Activated CD4-positive, alpha-beta memory T cell treated with anti-CD3 and anti-CD28 coated beads for 36 hours (primary cell): Measurements from ENCODE around the gene CASP7. TPM values are rescaled to one million over a fixed set of nuclear protein-coding genes. Genes with fewer than 3 reads are reported as not detected.

Experiments
- CTCF ChIA-PET: fragments of 350-600 bp; sonication (Branson Sonifier 250); formaldehyde crosslinking; loops from one replicate; lab custom pipeline; 2021; ENCODE audit warnings: antibody characterized with exemption, inconsistent platforms; lab: Charles Lee
- POLR2A ChIA-PET: fragments of 350-600 bp; sonication (Branson Sonifier 250); formaldehyde crosslinking; loops from one replicate; lab custom pipeline; 2021; ENCODE audit warnings: antibody characterized with exemption; lab: Charles Lee
- DNase-seq: peaks from one replicate; pipeline ENCODE4 v3.0.0-alpha.2; 2020
- H3K27ac Mint-ChIP-seq: one replicate; pipeline ENCODE4 v1.8.0; 2021; ENCODE audit warnings: mixed read lengths
- H3K27me3 Mint-ChIP-seq: one replicate; pipeline ENCODE4 v1.8.0; 2021; ENCODE audit warnings: mixed read lengths
- H3K36me3 Mint-ChIP-seq: one replicate; pipeline ENCODE4 v1.8.0; 2021; ENCODE audit warnings: mixed read lengths
- H3K4me1 Mint-ChIP-seq: one replicate; pipeline ENCODE4 v1.8.0; 2021; ENCODE audit warnings: low read depth, mixed read lengths
- H3K4me3 Mint-ChIP-seq: one replicate; pipeline ENCODE4 v1.8.0; 2021; ENCODE audit warnings: mild to moderate bottlenecking, mixed read lengths
- H3K9me3 Mint-ChIP-seq: one replicate; pipeline ENCODE4 v1.8.0; 2021; ENCODE audit warnings: mixed read lengths
- intact Hi-C: fragments of 100-400 bp; cut with micrococcal nuclease; formaldehyde crosslinking; loops from one replicate; pipeline ENCODE4 v1.15.1; 2023
- total RNA-seq, 2 experiments: library from RNA; stranded (reverse); gene quantifications; one replicate each; pipeline ENCODE4 v1.2.3, GENCODE V29; 2021

The CASP7 gene
- 10 to 100 TPM; 12.2 to 13.3 TPM for total RNA-seq

GRCh38 chr10:113679463-113680189 is at the start of gene CASP7:
TSS of gene CASP7 (plus strand) at chr10:113679912. CDS start at chr10:113697494, 17,582 bp downstream.
- CTCF ChIA-PET, result interaction anchor here (0.6 to 1.4 kb wide), 12 partner anchors 9 to 423 kb away, joined by 3 to 8 read pairs (median 3); no protein-coding TSS in a partner anchor
- POLR2A ChIA-PET, result interaction anchor here (1.6 kb wide), 1 partner anchor 26 kb away, joined by 4 read pairs; no protein-coding TSS in a partner anchor
- peaks cover 18% of the 10 kb centered on the region for H3K36me3 Mint-ChIP-seq
- H3K27me3 Mint-ChIP-seq, result no peaks in the 10 kb centered on the region
- H3K27ac Mint-ChIP-seq, result peak within 1 kb of the TSS; percentile 78
- intact Hi-C loops, result loop anchor here (1.0 to 10.0 kb wide), 9 partner anchors 172 to 1295 kb away; partner anchors contain the start of genes FHIP2A and TCF7L2
- H3K4me3 Mint-ChIP-seq, result peak within 1 kb of the TSS; percentile 84
- H3K9me3 Mint-ChIP-seq, result peaks cover 11% of the 10 kb centered on the region
- peaks cover 42% of the 10 kb centered on the region for H3K4me1 Mint-ChIP-seq
- DNase-seq, result peak; percentile 86

GRCh38 chr10:113630929-113631533 is 48.7 kb upstream of the CASP7 start:
- intact Hi-C loops, result no loop called here
- ChIA-PET POLR2A (no interaction called here), CTCF (no interaction called here)
- H3K4me1 Mint-ChIP-seq, result no peaks in the 10 kb centered on the region
- no peaks in the 10 kb centered on the region for H3K36me3 Mint-ChIP-seq
- peaks cover 11% of the 10 kb centered on the region for H3K27me3 Mint-ChIP-seq
- DNase-seq, result no peak
- no peak overlapping the region for H3K27ac Mint-ChIP-seq
- no peak overlapping the region for H3K4me3 Mint-ChIP-seq
- peaks cover 3% of the 10 kb centered on the region for H3K9me3 Mint-ChIP-seq

DNA sequence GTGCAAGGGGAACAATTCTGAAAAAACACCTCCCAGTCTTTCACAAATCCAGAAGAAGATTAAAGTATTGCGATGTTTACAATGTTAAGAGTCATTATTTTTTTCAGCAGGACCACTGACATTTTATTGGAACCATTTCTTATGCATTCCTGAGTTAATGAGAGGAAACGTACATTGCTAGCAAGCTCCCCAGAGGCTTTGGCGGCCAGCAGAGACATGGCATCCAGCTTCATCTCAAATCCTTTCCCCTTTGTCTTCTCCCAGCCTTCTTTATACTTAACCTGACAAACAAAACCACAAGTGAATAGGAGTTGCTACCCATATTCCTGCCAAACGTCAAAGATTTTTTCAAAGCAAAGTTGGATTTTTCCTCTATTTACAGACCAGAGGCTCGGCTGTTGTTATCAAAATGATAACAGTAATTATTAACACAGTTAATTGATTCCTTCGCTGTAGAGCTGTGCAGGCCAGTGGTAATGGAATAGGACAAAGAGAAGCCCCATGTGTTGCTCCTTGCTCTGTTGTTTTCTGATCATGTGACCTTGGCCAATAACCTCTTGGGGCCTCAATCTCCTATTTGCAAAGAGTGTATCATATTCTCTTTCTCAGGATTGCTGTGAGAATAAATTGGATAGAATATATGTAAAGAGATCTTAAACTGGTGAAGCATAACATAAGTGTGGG is 47.9 kb upstream of the CASP7 start:
- ChIA-PET POLR2A (no interaction called here), CTCF (no interaction called here)
- Mint-ChIP-seq H3K4me3 (no peak overlapping the region), H3K27ac (no peak overlapping the region), H3K4me1 (no peaks in the 10 kb centered on the region), H3K27me3 (peaks cover 13% of the 10 kb centered on the region), H3K36me3 (no peaks in the 10 kb centered on the region), H3K9me3 (peaks cover 3% of the 10 kb centered on the region)
- DNase-seq, result no peak
- intact Hi-C loops, result no loop called here

DNA sequence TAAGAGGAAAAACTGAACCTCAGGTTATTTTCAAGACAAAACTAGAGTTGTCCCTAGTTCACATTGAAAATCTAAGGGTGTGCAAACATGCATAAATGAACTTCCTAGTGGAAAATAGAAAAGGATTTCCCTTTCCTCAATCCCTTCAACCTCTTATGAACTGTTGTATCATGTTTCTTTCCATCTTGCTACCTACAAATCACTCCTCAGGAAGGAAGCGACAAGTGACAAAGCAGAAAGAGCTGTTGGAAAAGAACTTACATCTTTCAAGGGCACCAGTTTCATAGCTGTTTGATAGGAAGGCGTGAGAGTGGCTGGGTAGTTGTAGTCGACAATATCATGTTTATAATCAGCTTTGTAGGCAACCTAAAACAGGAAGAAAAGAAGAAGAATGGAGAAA is 39.7 kb upstream of the CASP7 start:
- no peak for DNase-seq
- intact Hi-C loops, result no loop called here
- H3K4me1 Mint-ChIP-seq, result peaks cover 4% of the 10 kb centered on the region
- no peaks in the 10 kb centered on the region for H3K36me3 Mint-ChIP-seq
- H3K27ac Mint-ChIP-seq, result no peak overlapping the region
- H3K27me3 Mint-ChIP-seq, result peaks cover 39% of the 10 kb centered on the region
- H3K9me3 Mint-ChIP-seq, result no peaks in the 10 kb centered on the region
- POLR2A ChIA-PET, result no interaction called here
- H3K4me3 Mint-ChIP-seq, result no peak overlapping the region
- CTCF ChIA-PET, result no interaction called here

GRCh38 chr10:113641702-113642101 is 38.0 kb upstream of the CASP7 start:
- H3K4me1 Mint-ChIP-seq, result peaks cover 4% of the 10 kb centered on the region
- no peaks in the 10 kb centered on the region for H3K36me3 Mint-ChIP-seq
- intact Hi-C loops, result no loop called here
- ChIA-PET POLR2A (no interaction called here), CTCF (no interaction called here)
- H3K27ac Mint-ChIP-seq, result no peak overlapping the region
- no peak for DNase-seq
- no peak overlapping the region for H3K4me3 Mint-ChIP-seq
- peaks cover 33% of the 10 kb centered on the region for H3K27me3 Mint-ChIP-seq
- H3K9me3 Mint-ChIP-seq, result no peaks in the 10 kb centered on the region

DNA sequence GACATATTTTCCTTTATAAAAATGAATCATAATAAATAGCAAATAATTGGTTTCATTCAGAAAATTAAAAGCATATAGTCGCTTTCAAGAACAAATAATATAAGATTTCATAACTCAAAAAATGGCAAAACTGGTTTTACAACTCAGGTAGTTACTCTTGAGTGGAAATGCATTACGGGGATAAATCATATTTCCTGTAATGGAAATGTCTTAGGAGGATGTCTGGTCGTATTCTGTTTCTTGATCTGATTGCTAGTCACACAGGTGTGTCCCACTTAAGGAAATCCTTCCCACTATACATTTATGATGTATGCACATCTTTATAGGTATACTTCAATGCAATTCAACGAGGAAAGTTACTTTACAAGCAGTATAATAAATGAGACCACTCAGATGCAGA is 36.5 kb upstream of the CASP7 start:
- no peak for DNase-seq
- Mint-ChIP-seq H3K9me3 (no peaks in the 10 kb centered on the region), H3K36me3 (no peaks in the 10 kb centered on the region), H3K27ac (no peak overlapping the region), H3K4me3 (no peak overlapping the region), H3K27me3 (peaks cover 38% of the 10 kb centered on the region), H3K4me1 (peaks cover 4% of the 10 kb centered on the region)
- POLR2A ChIA-PET, result no interaction called here
- CTCF ChIA-PET, result no interaction called here
- intact Hi-C loops, result no loop called here

DNA sequence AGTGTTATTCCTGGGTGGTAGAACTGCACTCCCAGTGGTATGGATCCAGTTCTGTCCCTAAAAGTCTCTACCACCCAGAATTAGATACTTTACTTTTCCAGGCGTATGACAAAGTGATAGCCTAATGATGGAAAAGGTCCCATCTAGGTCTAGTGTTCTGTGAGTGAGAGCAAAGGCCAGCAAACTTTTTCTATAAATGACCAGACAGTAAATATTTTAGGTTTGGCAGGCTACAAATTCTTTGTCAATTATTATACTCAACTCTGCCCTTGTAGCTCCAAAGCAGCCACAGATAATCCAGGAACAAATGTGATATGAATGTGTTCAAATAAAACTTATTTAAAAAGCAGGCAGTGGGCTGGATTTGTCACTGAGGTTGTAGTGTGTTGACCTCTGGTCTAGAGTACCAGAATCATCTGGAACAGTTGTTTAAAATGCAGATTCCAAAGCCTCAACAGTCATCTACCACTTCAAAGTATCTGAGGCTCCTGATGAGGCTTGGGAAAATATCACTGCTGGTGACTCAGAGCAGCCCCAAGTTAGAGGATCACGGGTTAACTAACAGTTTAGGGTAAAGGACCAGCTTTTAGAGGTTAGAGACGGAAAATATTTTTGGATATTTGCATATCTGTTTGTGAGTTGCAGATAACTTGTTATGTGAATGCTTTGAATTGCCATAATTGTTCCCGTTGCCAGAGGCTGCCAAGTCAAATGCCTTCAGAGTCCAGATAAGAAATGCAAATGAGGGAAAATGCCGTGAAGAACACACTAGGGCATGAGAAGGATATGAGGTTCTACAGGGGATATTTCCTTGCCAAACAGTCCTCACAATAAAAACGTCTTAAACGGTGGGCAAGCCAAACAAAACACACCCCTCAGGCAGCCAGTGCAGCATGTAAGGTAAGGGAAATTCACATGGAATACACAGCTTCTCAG is 35.3 kb upstream of the CASP7 start:
- Mint-ChIP-seq H3K36me3 (no peaks in the 10 kb centered on the region), H3K27me3 (peaks cover 37% of the 10 kb centered on the region), H3K27ac (no peak overlapping the region), H3K4me3 (no peak overlapping the region), H3K9me3 (no peaks in the 10 kb centered on the region), H3K4me1 (peaks cover 4% of the 10 kb centered on the region)
- ChIA-PET CTCF (no interaction called here), POLR2A (no interaction called here)
- DNase-seq, result no peak
- intact Hi-C loops, result no loop called here

DNA sequence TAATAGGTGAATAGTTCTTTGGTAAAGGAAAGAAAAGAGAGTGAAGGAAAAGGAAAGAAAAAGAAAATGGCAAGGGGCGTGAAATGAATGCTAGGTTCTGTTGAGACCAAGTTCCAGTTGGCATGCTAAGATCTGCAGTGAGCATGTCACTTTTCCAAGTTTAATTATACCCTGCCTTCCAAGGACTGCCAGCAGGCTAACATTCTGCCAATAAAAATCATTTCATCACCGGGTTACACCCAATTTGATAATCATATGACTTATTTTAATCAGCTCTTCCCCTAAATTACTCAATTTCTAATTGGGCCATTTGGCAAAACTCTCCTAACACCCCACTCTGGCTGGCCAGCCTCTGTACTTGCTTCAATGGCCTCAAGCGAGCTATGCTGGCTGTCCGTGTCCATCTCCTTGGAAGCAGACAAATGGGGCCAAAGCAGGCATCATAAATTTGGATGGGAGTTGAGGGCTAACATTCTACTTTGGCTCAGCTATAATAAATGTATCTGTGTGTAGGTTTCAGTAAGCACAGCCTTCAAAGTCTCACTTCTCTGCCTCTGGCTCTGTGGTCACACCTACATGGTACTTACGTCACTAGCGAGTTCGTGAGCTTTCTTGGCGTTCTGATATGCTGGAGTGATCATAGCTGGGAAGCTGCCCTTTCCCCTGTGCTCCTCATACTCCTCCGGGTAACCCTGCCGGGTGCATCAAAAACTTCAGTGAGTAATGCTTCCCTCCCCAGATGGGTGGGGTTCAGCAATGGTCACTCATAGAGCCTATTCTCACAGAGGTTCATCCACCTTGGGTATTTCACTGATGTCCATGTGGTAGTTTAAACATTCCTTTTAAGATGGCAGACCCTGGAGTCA is 33.1 kb upstream of the CASP7 start:
- H3K27me3 Mint-ChIP-seq, result peaks cover 30% of the 10 kb centered on the region
- H3K27ac Mint-ChIP-seq, result no peak overlapping the region
- DNase-seq, result no peak
- intact Hi-C loops, result no loop called here
- peaks cover 4% of the 10 kb centered on the region for H3K4me1 Mint-ChIP-seq
- no peaks in the 10 kb centered on the region for H3K36me3 Mint-ChIP-seq
- no peak overlapping the region for H3K4me3 Mint-ChIP-seq
- POLR2A ChIA-PET, result no interaction called here
- H3K9me3 Mint-ChIP-seq, result no peaks in the 10 kb centered on the region
- CTCF ChIA-PET, result no interaction called here

- H3K36me3 Mint-ChIP-seq, result no peaks in the 10 kb centered on the region
- CTCF ChIA-PET, result no interaction called here
- H3K4me3 Mint-ChIP-seq, result no peak overlapping the region
- peaks cover 4% of the 10 kb centered on the region for H3K4me1 Mint-ChIP-seq
- no peak for DNase-seq
- POLR2A ChIA-PET, result no interaction called here
- no peak overlapping the region for H3K27ac Mint-ChIP-seq
- peaks cover 29% of the 10 kb centered on the region for H3K27me3 Mint-ChIP-seq
- H3K9me3 Mint-ChIP-seq, result no peaks in the 10 kb centered on the region
- intact Hi-C loops, result no loop called here
Observed at GRCh38 chr10:113647812-113648211, 31.9 kb upstream of the CASP7 start.

DNA sequence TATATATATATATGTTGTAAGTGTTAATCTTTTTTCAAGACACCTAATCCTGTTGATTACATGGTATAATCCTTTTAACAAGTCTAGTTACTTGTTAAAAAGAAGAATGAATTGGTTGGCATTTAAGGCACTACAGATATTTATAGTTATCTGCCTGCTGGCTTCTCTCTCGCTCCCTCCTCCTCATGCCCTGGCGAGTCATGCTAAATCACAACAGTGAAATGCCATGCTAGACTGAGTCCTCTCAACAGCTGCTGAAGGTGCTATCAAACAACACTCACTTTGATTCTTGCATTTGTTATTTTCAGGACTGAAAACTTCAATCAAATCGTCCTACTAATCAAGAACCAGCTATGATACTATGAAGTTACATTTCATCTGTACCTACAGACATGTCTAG is 31.2 kb upstream of the CASP7 start:
- no peak for DNase-seq
- H3K36me3 Mint-ChIP-seq, result no peaks in the 10 kb centered on the region
- intact Hi-C loops, result no loop called here
- H3K4me3 Mint-ChIP-seq, result no peak overlapping the region
- H3K4me1 Mint-ChIP-seq, result peaks cover 4% of the 10 kb centered on the region
- POLR2A ChIA-PET, result no interaction called here
- H3K27me3 Mint-ChIP-seq, result peaks cover 26% of the 10 kb centered on the region
- CTCF ChIA-PET, result no interaction called here
- H3K9me3 Mint-ChIP-seq, result no peaks in the 10 kb centered on the region
- H3K27ac Mint-ChIP-seq, result no peak overlapping the region

- H3K4me3 Mint-ChIP-seq, result no peak overlapping the region
- peaks cover 25% of the 10 kb centered on the region for H3K27me3 Mint-ChIP-seq
- H3K4me1 Mint-ChIP-seq, result no peaks in the 10 kb centered on the region
- intact Hi-C loops, result no loop called here
- no peaks in the 10 kb centered on the region for H3K36me3 Mint-ChIP-seq
- ChIA-PET CTCF (no interaction called here), POLR2A (no interaction called here)
- no peak overlapping the region for H3K27ac Mint-ChIP-seq
- DNase-seq, result no peak
- H3K9me3 Mint-ChIP-seq, result no peaks in the 10 kb centered on the region
Observed at GRCh38 chr10:113650172-113650571, 29.5 kb upstream of the CASP7 start.
